Measurements from ENCODE around the gene SOHLH1.
A peak's percentile ranks its signal among the peaks of the same experiment; 100 is the strongest.

The SOHLH1 gene

DNA sequence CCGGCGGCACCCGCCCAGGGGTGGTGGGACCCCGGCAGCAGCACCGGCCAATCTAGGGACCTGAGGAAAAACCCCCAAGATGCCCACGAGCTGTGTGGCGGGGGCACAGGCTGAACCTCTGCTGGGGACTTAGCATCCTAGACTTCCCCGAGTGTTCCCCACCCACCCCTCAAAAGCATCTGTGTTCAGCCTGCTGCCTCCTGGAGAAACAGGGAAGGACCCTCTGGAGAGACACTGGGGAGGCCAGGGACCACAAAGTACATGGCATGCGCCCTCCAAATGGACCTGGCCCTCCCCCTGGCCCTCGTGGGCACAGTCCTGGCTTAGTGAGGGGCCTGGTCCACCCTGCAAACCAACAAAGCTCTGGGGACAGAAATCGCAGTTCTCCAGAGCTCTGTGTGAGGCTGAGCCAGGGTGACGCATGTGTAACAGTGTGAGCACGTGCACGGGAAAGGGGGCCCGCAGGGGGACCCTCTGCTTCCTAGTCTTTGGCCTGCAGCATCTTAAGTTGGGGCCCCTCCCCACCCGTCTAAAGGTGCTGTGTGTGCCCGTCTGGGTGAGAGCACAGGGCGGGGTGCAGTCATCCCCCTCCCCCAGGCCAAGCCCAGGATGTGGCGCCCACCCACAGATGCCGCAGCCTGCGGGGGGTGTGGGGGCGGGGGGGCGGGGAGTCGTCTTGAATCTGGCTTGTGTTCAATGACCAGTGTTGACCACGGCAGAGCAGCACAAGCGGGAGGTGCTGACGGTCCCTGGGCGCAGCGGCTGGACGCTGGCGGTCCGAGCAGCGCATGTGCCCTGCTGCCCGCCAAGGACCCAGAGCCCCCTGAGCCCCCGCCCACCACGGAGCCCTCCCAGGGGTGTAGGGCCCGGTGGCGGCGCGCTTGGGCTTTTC, 2.0 kb upstream of the SOHLH1 start:
- Histone ChIP-seq H3K9me3 (ENCODE audit: insufficient read depth, low read length) (no peaks in the 10 kb centered on the region), H3K9ac (ENCODE audit: insufficient read length, low read depth) (peak overlapping the region; percentile 64), H3K4me3 (ENCODE audit: insufficient read length, low read depth) (peak overlapping the region; percentile 40), H3K4me1 (ENCODE audit: insufficient read depth, insufficient read length) (peaks cover 3% of the 10 kb centered on the region), H3K36me3 (ENCODE audit: insufficient read depth, insufficient read length, low read length) (no peaks in the 10 kb centered on the region), H3K27me3 (ENCODE audit: insufficient read depth, insufficient read length) (peaks cover 25% of the 10 kb centered on the region)
- TF ChIP-seq YY1 (IDR thresholded peaks at IDR 0.05; ENCODE audit: insufficient read depth, insufficient read length) (no peak), ZNF274 (IDR thresholded peaks at IDR 0.05; ENCODE audit: low read depth, low read length) (no peak), SUZ12 (IDR thresholded peaks at IDR 0.05; ENCODE audit: extremely low read depth, insufficient read depth, insufficient read length) (no peak)
- DNase-seq (ENCODE audit: low read depth, low spot score), result no peak

GRCh38 chr9:135700525-135700924, 1.2 kb upstream of the SOHLH1 start:
- H3K4me1 ChIP-seq (ENCODE audit: insufficient read depth, insufficient read length), result peaks cover 3% of the 10 kb centered on the region
- no peak for DNase-seq (ENCODE audit: low read depth, low spot score)

GRCh38 chr9:135698767-135699166, 514 bp downstream of the SOHLH1 start:
- no peak for DNase-seq (ENCODE audit: low read depth, low spot score)
- Histone ChIP-seq H3K27me3 (ENCODE audit: insufficient read depth, insufficient read length) (peaks cover 25% of the 10 kb centered on the region), H3K9ac (ENCODE audit: insufficient read length, low read depth) (no peak overlapping the region), H3K9me3 (ENCODE audit: insufficient read depth, low read length) (no peaks in the 10 kb centered on the region), H3K36me3 (ENCODE audit: insufficient read depth, insufficient read length, low read length) (no peaks in the 10 kb centered on the region), H3K4me1 (ENCODE audit: insufficient read depth, insufficient read length) (peaks cover 5% of the 10 kb centered on the region), H3K4me3 (ENCODE audit: insufficient read length, low read depth) (no peak overlapping the region)
- TF ChIP-seq ZNF274 (IDR thresholded peaks at IDR 0.05; ENCODE audit: low read depth, low read length), result no peak
- TF ChIP-seq SUZ12 (IDR thresholded peaks at IDR 0.05; ENCODE audit: extremely low read depth, insufficient read depth, insufficient read length), result no peak
- TF ChIP-seq YY1 (IDR thresholded peaks at IDR 0.05; ENCODE audit: insufficient read depth, insufficient read length), result no peak

More at GRCh38 chr9:135700525-135700924, 1.2 kb upstream of the SOHLH1 start:
- H3K9ac ChIP-seq (ENCODE audit: insufficient read length, low read depth), result no peak overlapping the region
- H3K4me3 ChIP-seq (ENCODE audit: insufficient read length, low read depth), result no peak overlapping the region
- TF ChIP-seq ZNF274 (IDR thresholded peaks at IDR 0.05; ENCODE audit: low read depth, low read length) (no peak), SUZ12 (IDR thresholded peaks at IDR 0.05; ENCODE audit: extremely low read depth, insufficient read depth, insufficient read length) (no peak), YY1 (IDR thresholded peaks at IDR 0.05; ENCODE audit: insufficient read depth, insufficient read length) (no peak)
- H3K9me3 ChIP-seq (ENCODE audit: insufficient read depth, low read length), result no peaks in the 10 kb centered on the region
- H3K27me3 ChIP-seq (ENCODE audit: insufficient read depth, insufficient read length), result peaks cover 25% of the 10 kb centered on the region
- no peaks in the 10 kb centered on the region for H3K36me3 ChIP-seq (ENCODE audit: insufficient read depth, insufficient read length, low read length)

DNA sequence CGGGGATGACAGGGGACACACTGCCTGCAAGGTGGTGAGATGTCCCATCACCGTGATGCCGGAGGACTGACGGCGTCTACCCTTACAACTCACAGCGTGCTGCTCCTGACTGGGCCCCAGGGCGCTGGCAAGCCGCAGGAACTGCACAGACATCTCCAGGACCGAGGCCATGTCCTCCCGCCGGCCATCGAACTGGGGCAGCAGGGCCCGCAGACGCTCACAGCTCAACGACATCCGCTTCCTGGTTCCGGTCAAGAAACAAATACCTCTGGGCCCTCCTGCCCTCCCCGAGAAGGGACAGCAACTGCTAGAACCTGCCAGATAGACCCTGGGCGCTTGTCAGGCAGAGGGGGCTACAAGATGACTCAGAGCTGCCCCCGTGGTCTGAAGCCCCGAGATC, 1.0 kb downstream of the SOHLH1 start:
- Histone ChIP-seq H3K4me1 (ENCODE audit: insufficient read depth, insufficient read length) (peaks cover 5% of the 10 kb centered on the region), H3K4me3 (ENCODE audit: insufficient read length, low read depth) (no peak overlapping the region), H3K27me3 (ENCODE audit: insufficient read depth, insufficient read length) (peaks cover 20% of the 10 kb centered on the region), H3K9ac (ENCODE audit: insufficient read length, low read depth) (no peak overlapping the region), H3K9me3 (ENCODE audit: insufficient read depth, low read length) (no peaks in the 10 kb centered on the region), H3K36me3 (ENCODE audit: insufficient read depth, insufficient read length, low read length) (no peaks in the 10 kb centered on the region)
- TF ChIP-seq ZNF274 (IDR thresholded peaks at IDR 0.05; ENCODE audit: low read depth, low read length), result no peak
- no peak for TF ChIP-seq YY1 (IDR thresholded peaks at IDR 0.05; ENCODE audit: insufficient read depth, insufficient read length)
- TF ChIP-seq SUZ12 (IDR thresholded peaks at IDR 0.05; ENCODE audit: extremely low read depth, insufficient read depth, insufficient read length), result no peak
- no peak for DNase-seq (ENCODE audit: low read depth, low spot score)

DNA sequence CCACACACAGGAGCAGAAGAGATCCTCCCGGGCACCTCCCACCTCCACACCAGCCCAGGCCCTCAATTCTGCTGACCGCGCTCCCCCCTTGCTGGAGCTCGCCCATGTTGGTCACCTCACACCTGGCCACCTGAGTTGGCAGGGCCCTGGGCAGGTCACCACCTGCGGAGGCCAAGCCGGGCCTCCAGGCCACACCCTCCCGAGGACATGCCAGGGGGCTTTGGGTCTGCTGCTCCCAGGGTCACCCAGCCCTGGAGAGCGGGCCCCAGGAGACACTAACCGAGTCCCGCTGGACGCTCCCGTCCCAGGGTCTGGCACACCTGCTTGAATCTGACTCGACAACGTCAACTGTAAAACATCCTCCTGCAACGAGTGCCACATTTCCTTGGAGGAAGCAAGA, 2.1 kb downstream of the SOHLH1 start:
- no peaks in the 10 kb centered on the region for H3K9me3 ChIP-seq (ENCODE audit: insufficient read depth, low read length)
- H3K36me3 ChIP-seq (ENCODE audit: insufficient read depth, insufficient read length, low read length), result no peaks in the 10 kb centered on the region
- peaks cover 12% of the 10 kb centered on the region for H3K4me1 ChIP-seq (ENCODE audit: insufficient read depth, insufficient read length)
- DNase-seq (ENCODE audit: low read depth, low spot score), result no peak
- TF ChIP-seq SUZ12 (IDR thresholded peaks at IDR 0.05; ENCODE audit: extremely low read depth, insufficient read depth, insufficient read length) (no peak), ZNF274 (IDR thresholded peaks at IDR 0.05; ENCODE audit: low read depth, low read length) (no peak), YY1 (IDR thresholded peaks at IDR 0.05; ENCODE audit: insufficient read depth, insufficient read length) (no peak)
- H3K27me3 ChIP-seq (ENCODE audit: insufficient read depth, insufficient read length), result peaks cover 10% of the 10 kb centered on the region
- H3K9ac ChIP-seq (ENCODE audit: insufficient read length, low read depth), result no peak overlapping the region
- no peak overlapping the region for H3K4me3 ChIP-seq (ENCODE audit: insufficient read length, low read depth)

DNA sequence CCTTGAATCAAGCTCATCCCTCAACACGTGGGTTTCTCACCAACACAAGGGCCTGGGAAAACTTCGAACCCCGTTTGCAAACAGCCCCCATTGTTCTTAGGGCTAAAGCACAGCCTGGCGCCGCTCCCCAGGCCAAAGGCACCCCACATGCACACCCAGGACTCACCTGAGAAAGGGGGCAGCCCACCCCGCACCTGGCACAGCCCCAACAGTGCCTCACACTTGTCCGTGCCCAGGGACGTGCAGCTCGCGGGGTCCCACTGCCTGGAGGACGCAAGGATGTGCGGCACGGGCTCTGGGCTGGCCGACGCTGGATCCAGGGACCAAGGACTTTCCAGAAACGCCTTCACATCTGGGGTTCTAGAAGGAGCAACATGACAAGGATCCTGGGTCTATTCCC, 2.8 kb downstream of the SOHLH1 start:
- no peak overlapping the region for H3K4me3 ChIP-seq (ENCODE audit: insufficient read length, low read depth)
- TF ChIP-seq ZNF274 (IDR thresholded peaks at IDR 0.05; ENCODE audit: low read depth, low read length) (no peak), YY1 (IDR thresholded peaks at IDR 0.05; ENCODE audit: insufficient read depth, insufficient read length) (no peak), SUZ12 (IDR thresholded peaks at IDR 0.05; ENCODE audit: extremely low read depth, insufficient read depth, insufficient read length) (no peak)
- H3K9me3 ChIP-seq (ENCODE audit: insufficient read depth, low read length), result no peaks in the 10 kb centered on the region
- peaks cover 14% of the 10 kb centered on the region for H3K4me1 ChIP-seq (ENCODE audit: insufficient read depth, insufficient read length)
- DNase-seq (ENCODE audit: low read depth, low spot score), result no peak
- no peaks in the 10 kb centered on the region for H3K36me3 ChIP-seq (ENCODE audit: insufficient read depth, insufficient read length, low read length)
- H3K9ac ChIP-seq (ENCODE audit: insufficient read length, low read depth), result no peak overlapping the region
- H3K27me3 ChIP-seq (ENCODE audit: insufficient read depth, insufficient read length), result peaks cover 6% of the 10 kb centered on the region

GRCh38 chr9:135695642-135696041, 3.6 kb downstream of the SOHLH1 start:
- Histone ChIP-seq H3K36me3 (ENCODE audit: insufficient read depth, insufficient read length, low read length) (no peaks in the 10 kb centered on the region), H3K4me1 (ENCODE audit: insufficient read depth, insufficient read length) (peaks cover 11% of the 10 kb centered on the region), H3K9me3 (ENCODE audit: insufficient read depth, low read length) (no peaks in the 10 kb centered on the region), H3K9ac (ENCODE audit: insufficient read length, low read depth) (no peak overlapping the region), H3K4me3 (ENCODE audit: insufficient read length, low read depth) (no peak overlapping the region), H3K27me3 (ENCODE audit: insufficient read depth, insufficient read length) (no peaks in the 10 kb centered on the region)
- TF ChIP-seq YY1 (IDR thresholded peaks at IDR 0.05; ENCODE audit: insufficient read depth, insufficient read length), result no peak
- TF ChIP-seq ZNF274 (IDR thresholded peaks at IDR 0.05; ENCODE audit: low read depth, low read length), result no peak
- TF ChIP-seq SUZ12 (IDR thresholded peaks at IDR 0.05; ENCODE audit: extremely low read depth, insufficient read depth, insufficient read length), result no peak
- no peak for DNase-seq (ENCODE audit: low read depth, low spot score)

Measured in NT2/D1 (cell line).